HG02571 (cell line): ENCODE data around the gene PSAT1.
A peak's percentile ranks its signal among the peaks of the same experiment; 100 is the strongest.
"Not testable (repeated sequence)": the region's sequence is repeated elsewhere in the genome, so short reads cannot be mapped to it uniquely, and the experiment has no call there.

Experiments used
- ATAC-seq: cut with Tn5 transposase; IDR thresholded peaks from one replicate; pipeline ENCODE4 v1.9.1; 2021; ENCODE audit warnings: mild to moderate bottlenecking, moderate library complexity; ENCODE audit not compliant: unreplicated experiment

Gene PSAT1

DNA sequence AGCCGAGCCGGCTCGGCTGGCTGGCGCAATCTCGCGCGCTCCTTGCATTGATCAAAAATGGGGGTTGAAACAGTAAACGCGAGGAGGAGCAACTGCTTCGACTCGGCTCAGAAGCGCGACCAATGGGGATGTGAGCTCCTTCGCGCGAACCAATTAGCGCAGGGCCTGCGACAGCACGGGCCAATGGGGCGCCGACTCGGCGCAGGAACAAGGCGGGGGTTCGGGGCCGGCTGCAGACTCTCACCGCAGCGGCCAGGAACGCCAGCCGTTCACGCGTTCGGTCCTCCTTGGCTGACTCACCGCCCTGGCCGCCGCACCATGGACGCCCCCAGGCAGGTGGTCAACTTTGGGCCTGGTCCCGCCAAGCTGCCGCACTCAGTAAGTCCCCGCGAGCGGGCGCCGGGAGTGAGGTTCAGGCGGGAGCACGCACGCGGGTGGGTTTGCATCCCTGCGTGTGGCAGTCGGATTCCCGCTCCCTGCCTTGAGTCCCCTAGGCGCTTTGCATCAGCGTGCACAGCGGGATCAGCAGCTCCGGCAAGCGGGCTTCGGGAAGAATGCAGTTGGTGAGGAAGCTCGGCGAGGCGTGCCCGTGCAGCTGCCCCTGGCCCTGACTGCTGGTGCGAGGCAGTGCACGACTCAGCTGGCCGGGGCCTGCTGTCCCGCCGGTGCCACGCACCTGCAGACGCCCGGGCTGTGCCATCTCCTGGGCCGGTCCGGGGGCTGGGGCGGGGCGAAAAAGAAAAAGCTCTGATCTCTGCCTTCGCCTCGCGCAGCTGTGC is at the start of gene PSAT1:
TSS of gene PSAT1 (plus strand) at position 233 of the 779 bp plus-strand sequence. CDS start at position 319, 86 bp downstream.
- ATAC-seq, result peak; percentile 98

- no peak for ATAC-seq
Observed at GRCh38 chr9:78248635-78249034, 48.3 kb upstream of the PSAT1 start.

- ATAC-seq, result no peak
Observed at GRCh38 chr9:78249542-78249941, 47.4 kb upstream of the PSAT1 start.

GRCh38 chr9:78252616-78253015 is 44.3 kb upstream of the PSAT1 start:
- no peak for ATAC-seq

DNA sequence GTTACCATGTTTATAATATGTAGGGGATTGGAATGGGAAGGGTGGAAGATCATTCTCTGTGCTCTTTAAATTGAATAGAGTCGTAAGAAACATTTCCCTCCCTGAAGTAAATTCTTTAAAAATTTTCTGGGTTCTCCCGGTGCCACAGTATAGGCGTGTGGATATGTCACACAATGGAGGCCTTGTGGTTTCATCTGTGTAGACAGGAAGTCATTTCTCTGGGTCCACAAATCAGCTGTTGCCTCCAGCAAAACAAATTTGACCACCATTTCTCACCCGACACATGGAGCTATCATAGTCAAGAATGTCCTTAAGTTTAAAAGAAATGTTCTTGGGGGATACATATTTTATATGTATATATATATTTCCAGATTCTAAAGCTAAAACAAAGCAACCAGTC is 43.6 kb upstream of the PSAT1 start:
- no peak for ATAC-seq

DNA sequence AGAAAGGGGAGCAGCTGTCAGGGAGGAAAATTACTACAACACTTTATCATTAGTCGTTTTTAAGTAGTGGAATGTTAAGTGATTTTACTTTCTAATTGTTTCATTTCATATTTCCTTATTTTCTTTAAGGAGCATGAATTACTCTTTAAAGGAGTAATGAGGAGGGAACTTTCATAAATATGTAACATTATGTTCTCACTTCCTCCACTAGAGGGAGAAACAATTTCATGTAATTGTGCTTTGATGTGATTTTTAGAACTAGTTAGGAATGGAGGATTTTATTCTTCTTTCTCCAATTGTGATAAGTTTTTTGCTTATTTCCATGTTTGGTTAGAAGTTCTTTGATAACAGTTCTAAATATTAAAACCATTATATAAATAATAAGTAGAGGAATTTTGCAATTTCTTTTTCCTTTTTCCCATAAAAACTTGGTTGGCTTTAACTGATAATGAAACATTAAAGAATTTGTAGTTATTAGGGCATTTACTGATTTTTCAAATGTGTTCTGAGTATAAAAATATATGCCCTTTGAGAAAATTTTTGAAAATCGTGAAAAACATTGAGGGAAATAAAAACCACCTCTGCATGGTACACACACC is 35.4 kb upstream of the PSAT1 start:
- ATAC-seq, result peak; percentile 53

DNA sequence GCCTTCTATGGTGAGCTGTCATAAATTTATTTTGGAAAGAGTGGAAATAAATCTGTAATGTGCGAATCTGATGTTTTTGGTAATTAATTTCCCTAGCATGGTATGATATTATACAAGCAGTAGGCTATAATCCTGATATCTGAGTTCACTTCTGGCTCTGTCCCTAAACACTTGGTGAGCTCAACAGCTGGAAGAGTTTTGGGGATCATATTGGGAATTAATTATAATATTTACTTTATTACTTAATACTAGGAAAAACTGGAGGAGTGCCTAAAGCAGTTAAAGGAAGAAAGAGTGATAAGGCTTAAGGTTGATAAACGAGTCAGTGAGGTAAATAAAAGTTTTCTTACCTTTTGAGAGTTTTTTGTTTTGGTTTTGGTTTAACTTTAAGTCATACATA is 34.3 kb upstream of the PSAT1 start:
- no peak for ATAC-seq

GRCh38 chr9:78267889-78268288 is 29.0 kb upstream of the PSAT1 start:
- ATAC-seq, result no peak

- no peak for ATAC-seq
Observed at GRCh38 chr9:78269784-78270183, 27.1 kb upstream of the PSAT1 start.

- ATAC-seq, result no peak
Observed at GRCh38 chr9:78272307-78272706, 24.6 kb upstream of the PSAT1 start.

DNA sequence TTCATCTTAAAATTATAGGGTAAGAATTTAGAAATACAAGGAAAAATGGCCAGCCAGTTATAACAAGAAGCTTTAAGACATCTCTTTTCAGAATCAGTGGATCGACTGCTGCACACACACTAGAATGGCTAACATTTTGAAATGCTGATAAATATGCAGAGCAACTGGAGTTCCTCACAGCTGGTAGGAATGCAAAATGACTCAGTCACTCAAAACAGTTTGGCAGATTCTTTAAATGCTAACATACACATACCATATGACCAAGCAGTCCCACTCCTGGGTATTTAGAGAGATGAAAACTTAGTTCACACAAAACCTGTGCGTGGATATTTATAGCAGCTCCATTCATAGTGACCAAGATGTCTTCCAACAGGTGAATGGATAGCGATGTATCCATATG is 23.2 kb upstream of the PSAT1 start:
- no peak for ATAC-seq

DNA sequence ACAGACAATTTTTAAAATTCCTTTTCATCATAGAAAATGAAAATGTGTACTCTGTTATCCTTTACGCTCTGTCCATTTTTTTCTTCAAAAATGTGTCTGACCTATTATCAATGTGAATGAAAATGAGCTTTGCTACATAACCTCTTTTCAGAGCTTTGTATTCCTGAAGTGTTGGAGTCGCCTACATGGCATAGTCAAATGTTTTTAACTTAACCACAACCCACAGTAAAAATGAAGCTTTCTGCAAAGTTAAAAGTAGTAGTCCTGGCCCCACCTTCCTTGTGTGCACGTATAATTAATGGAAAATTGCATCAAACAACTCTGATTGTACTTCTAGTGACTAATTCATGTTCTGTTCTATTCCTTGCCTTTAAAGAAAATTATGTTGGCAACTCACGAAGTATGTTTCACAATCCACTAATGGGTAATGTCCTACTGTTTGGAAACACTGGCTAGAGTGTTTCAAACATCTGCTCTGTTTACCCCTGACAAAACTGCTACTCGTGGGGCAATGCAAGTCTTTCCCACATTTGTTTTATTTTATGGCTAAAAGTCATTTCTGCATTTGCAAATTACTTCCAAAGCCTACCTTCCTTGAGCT is 18.6 kb upstream of the PSAT1 start:
- no peak for ATAC-seq

GRCh38 chr9:78278801-78279200 is 18.1 kb upstream of the PSAT1 start:
- no peak for ATAC-seq

- no peak for ATAC-seq
Observed at GRCh38 chr9:78280982-78281668, 15.8 kb upstream of the PSAT1 start.

DNA sequence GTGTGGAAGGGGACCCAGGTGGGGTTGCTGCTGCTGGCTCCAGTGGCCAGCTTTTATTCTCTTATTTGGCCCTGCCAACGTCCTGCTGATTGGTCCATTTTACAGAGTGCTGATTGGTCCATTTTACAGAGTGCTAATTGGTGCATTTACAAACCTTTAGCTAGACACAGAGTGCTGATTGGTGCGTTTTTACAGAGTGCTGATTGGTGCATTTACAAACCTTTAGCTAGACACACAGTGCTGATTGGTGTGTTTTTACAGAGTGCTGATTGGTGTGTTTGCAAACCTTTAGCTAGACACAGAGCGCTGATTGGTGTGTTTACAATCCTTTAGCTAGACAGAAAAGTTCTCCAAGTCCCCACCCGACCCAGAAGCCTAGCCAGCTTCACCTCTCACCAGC is 12.7 kb upstream of the PSAT1 start:
- ATAC-seq, result not testable (repeated sequence)

GRCh38 chr9:78286125-78286524 is 10.8 kb upstream of the PSAT1 start:
- no peak for ATAC-seq

- ATAC-seq, result no peak
Observed at GRCh38 chr9:78286946-78287388, 10.0 kb upstream of the PSAT1 start.

- no peak for ATAC-seq
Observed at GRCh38 chr9:78288214-78288892, 8.6 kb upstream of the PSAT1 start.

- no peak for ATAC-seq
Observed at GRCh38 chr9:78289474-78289873, 7.5 kb upstream of the PSAT1 start.

GRCh38 chr9:78291240-78291925 is 5.5 kb upstream of the PSAT1 start:
- ATAC-seq, result no peak
